GM12872 (cell line): ENCODE data around the gene DDIT4.

Experiments
- CTCF ChIP-seq: IDR thresholded peaks from 3 replicates; pipeline ENCODE4 v1.5.1; 2011; ENCODE audit warnings: low read depth, mild to moderate bottlenecking, low read length, moderate library complexity; ENCODE audit not compliant: insufficient read depth

DDIT4 gene

GRCh38 chr10:72273410-72274212, at the start of gene DDIT4:
TSS of gene DDIT4 (plus strand) at chr10:72273924. CDS start at chr10:72274217, 293 bp downstream.
- TF ChIP-seq CTCF: no peak

GRCh38 chr10:72226418-72227027, 47.2 kb upstream of the DDIT4 start:
- TF ChIP-seq CTCF: no peak

DNA sequence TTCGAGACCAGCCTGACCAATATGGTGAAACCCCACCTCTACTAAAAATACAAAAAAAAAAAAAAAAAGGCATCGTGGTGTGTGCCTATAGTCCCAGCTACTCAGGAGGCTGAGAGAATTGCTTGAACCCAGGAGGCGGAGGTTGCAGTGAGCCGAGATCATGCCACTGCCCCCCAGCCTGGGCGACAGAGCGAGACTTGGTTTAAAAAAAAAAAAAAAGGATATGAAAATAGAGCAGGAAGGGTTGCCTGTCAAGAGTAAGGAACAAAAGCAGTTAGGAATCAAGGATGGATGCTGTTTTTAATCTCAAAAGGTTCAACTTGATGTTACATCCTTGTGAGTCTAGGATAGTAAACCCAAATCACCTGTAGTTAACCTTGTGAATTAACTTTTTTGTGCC, 45.9 kb upstream of the DDIT4 start:
- TF ChIP-seq CTCF: no peak

- no peak for TF ChIP-seq CTCF
Observed at GRCh38 chr10:72228318-72228751, 45.4 kb upstream of the DDIT4 start.

DNA sequence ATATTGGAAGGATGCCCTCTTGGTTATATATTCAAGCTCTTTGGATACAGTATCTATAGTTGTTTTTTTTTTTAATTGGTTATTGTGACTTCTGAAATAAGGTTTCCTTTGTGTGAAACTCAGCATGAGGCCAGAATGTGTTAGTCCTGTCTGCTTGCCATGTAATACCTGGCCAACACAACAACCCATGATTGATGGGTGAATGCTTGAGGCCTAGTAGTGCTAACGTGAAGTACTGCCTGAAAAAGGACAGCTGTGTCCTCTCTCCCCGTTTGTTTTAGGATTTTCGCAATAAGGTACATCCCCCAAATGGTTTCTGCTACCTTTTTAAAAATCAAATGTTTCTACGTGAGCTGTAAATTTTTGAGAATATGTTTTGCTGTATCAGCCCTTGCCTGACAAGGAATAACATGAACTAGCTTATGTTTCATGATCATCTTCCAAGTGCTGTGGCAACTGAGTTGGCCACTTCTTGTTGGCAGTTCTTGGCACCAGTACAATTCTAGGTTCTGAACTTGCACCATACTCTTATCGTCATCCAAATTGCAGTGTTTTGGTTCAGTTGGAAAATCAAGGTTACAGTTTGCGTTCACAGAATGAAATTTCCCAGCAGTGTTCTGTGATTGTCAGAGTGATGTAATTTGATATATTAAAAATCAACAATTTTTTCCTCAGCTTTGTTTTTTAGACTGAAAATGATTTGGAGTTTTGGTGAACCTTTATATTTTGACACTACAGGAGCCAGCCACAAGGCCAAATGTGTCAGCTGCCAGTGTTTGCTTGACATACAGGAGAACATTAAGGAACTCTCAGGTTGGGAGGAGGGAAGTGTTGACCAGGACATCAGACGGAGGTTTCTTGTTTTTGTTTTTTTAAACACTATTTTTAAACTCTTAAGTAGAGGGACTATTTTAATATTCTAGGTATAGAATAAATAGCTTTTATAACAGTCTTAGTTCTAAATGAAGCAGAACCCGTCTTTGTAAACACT, 44.2 kb upstream of the DDIT4 start:
- no peak for TF ChIP-seq CTCF

DNA sequence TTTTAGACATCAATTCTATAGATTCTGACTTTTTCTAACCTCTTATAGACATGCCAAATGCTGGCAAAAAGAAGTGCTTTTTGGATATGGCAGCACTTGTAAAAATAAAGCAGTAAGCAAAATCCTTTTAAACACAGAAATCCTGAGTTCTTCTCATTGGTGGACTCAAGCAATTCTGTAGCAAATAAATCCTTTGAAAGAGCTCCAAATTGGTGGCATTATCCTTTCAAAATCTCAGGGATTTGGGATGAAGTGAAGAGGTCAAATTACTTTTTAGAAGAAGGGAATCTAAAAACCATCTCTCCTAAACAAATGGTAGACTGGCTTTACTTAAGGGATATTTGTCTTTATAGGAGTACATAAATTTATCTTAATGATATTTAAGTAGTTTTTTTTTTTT, 40.1 kb upstream of the DDIT4 start:
- no peak for TF ChIP-seq CTCF
